PC-3 (cell line): Measurements from ENCODE around the gene C11orf68. TPM values are rescaled to one million over a fixed set of nuclear protein-coding genes. Genes with fewer than 3 reads are reported as not detected.

Experiments
- ATAC-seq: fragments of 200-7000 bp; cut with Tn5 transposase; 2 replicates; pipeline ENCODE4 v1.9.1; 2020; ENCODE audit warnings: mild to moderate bottlenecking, moderate library complexity
- BruUV-seq: library from RNA; stranded (reverse); fragments of 400-500 nt; replicated peaks from 2 replicates; lab custom pipeline; 2021; lab: Mats Ljungman, UMichigan
- CTCF ChIA-PET: fragments of 300-600 bp; sonication (Branson Sonifier 250); formaldehyde crosslinking; loops from one replicate; lab custom pipeline; 2022; ENCODE audit warnings: antibody characterized with exemption; lab: Charles Lee
- POLR2A ChIA-PET: fragments of 300-600 bp; sonication (Branson Sonifier 250); formaldehyde crosslinking; loops from one replicate; lab custom pipeline; 2022; ENCODE audit warnings: antibody characterized with exemption; ENCODE audit not compliant: unreplicated experiment; lab: Charles Lee
- DNase-seq: peaks from one replicate; pipeline ENCODE4 v3.0.0-alpha.2; 2015
- H2AFZ ChIP-seq: fragments of 300-600 bp; sonication (generic); 2 replicates; pipeline ENCODE4 v1.6.0; 2016; ENCODE audit warnings: antibody characterized with exemption, low read length
- H3F3A ChIP-seq: fragments of 300-600 bp; sonication (generic); one replicate; pipeline ENCODE4 v1.6.0; 2017; ENCODE audit warnings: antibody characterized with exemption, low read length, control low read depth, mild to moderate bottlenecking; ENCODE audit not compliant: unreplicated experiment
- H3K27ac ChIP-seq: fragments of 300-600 bp; sonication (generic); 2 replicates; pipeline ENCODE4 v1.5.1; 2016; ENCODE audit warnings: mild to moderate bottlenecking, low read length
- H3K27me3 ChIP-seq: fragments of 300-600 bp; sonication (generic); 2 replicates; pipeline ENCODE4 v1.6.1; 2016; ENCODE audit warnings: low read length, mixed read lengths
- H3K36me3 ChIP-seq: fragments of 300-600 bp; sonication (generic); 2 replicates; pipeline ENCODE4 v1.6.1; 2016; ENCODE audit warnings: low read depth, mixed run types, low read length, mixed read lengths
- H3K4me1 ChIP-seq: fragments of 300-600 bp; sonication (generic); 2 replicates; pipeline ENCODE4 v1.5.1; 2016; ENCODE audit warnings: low read length; ENCODE audit not compliant: insufficient read depth
- H3K4me2 ChIP-seq: fragments of 300-600 bp; sonication (generic); 2 replicates; pipeline ENCODE4 v1.6.0; 2016; ENCODE audit warnings: low read length
- H3K4me3 ChIP-seq: fragments of 300-600 bp; sonication (generic); 2 replicates; pipeline ENCODE4 v1.5.1; 2016; ENCODE audit warnings: mild to moderate bottlenecking, low read length, mixed read lengths
- H3K79me2 ChIP-seq: fragments of 300-600 bp; sonication (generic); 2 replicates; pipeline ENCODE4 v1.6.1; 2017; ENCODE audit warnings: low read length, mixed read lengths
- H3K9ac ChIP-seq: fragments of 300-600 bp; sonication (generic); 2 replicates; pipeline ENCODE4 v1.6.0; 2016; ENCODE audit warnings: mild to moderate bottlenecking, low read length
- H3K9me2 ChIP-seq: fragments of 300-600 bp; sonication (generic); replicated peaks from 2 replicates; pipeline ENCODE4 v1.6.1; 2016; ENCODE audit warnings: mixed run types, low read length, mixed read lengths
- H3K9me3 ChIP-seq: fragments of 300-600 bp; sonication (generic); 2 replicates; pipeline ENCODE4 v1.6.1; 2016; ENCODE audit warnings: low read length, mixed read lengths
- H4K20me1 ChIP-seq: fragments of 300-600 bp; sonication (generic); 2 replicates; pipeline ENCODE4 v1.6.1; 2016; ENCODE audit warnings: low read length, mixed read lengths
- CTCF ChIP-seq: fragments of 300-600 bp; sonication (generic); conservative IDR thresholded peaks from 2 replicates; pipeline ENCODE4 v1.5.1; 2017; ENCODE audit warnings: antibody characterized with exemption, low read depth, mild to moderate bottlenecking, low read length
- EZH2 ChIP-seq: fragments of 300-600 bp; sonication (generic); IDR thresholded peaks from one replicate; pipeline ENCODE4 v1.6.1; 2017; ENCODE audit warnings: antibody characterized with exemption, mild to moderate bottlenecking, low read length; ENCODE audit not compliant: unreplicated experiment
- EZH2phosphoT487 ChIP-seq: fragments of 300-600 bp; sonication (generic); IDR thresholded peaks from 2 replicates; pipeline ENCODE4 v1.6.1; 2018; ENCODE audit warnings: mild to moderate bottlenecking, antibody characterized with exemption, low read length, borderline replicate concordance
- intact Hi-C: fragments of 100-400 bp; cut with micrococcal nuclease; formaldehyde crosslinking; loops from 2 replicates; pipeline ENCODE4 v1.9.0; 2023
- total RNA-seq: library from RNA; depleted of rRNA; stranded (reverse); fragments of >200 nt; gene quantifications from 2 replicates; pipeline ENCODE4 v1.2.3, GENCODE V29; 2014

Gene C11orf68
- total RNA-seq, 1 experiment from 2014 or later, result 61.3 TPM

DNA sequence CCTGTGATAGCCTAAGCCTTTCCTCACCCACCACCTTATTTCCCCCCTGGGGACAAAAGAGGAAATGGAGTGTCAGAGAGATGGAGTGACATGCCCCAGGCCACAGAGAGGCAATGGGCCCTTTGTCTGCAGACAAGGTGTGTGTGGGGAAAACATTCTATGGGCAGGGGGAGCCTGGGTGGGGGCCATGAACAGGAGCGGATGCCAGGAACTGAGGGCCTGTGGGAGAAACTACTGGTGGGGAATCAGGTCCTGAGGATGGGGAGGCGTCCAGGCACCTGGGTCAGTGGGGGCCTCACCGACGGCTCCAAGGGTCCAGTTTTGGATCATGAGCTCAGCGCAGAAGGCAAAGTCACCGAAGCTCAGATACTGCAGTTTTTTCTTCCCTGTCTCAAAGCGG, 33.6 kb downstream of the C11orf68 start:
- intact Hi-C loops, result no loop called here
- Histone ChIP-seq H2AFZ (no peak overlapping the region), H3K9ac (no peak overlapping the region), H4K20me1 (no peaks in the 10 kb centered on the region), H3K27me3 (no peaks in the 10 kb centered on the region), H3K27ac (no peak overlapping the region), H3K36me3 (peaks cover 37% of the 10 kb centered on the region), H3K4me3 (no peak overlapping the region), H3K9me2 (no peaks in the 10 kb centered on the region), H3F3A (peaks cover 7% of the 10 kb centered on the region), H3K9me3 (no peaks in the 10 kb centered on the region), H3K4me1 (peaks cover 30% of the 10 kb centered on the region), H3K4me2 (no peak overlapping the region), H3K79me2 (peaks cover 36% of the 10 kb centered on the region)
- CTCF ChIA-PET, result interaction anchor here (0.5 to 2.0 kb wide), 9 partner anchors 16 to 384 kb away, joined by 3 to 14 read pairs (median 5); partner anchors contain the start of gene MUS81
- POLR2A ChIA-PET, result interaction anchor here (0.6 kb wide), 1 partner anchor 27 kb away, joined by 4 read pairs; no protein-coding TSS in a partner anchor
- DNase-seq, result no peak
- no peak for ATAC-seq
- TF ChIP-seq EZH2 (no peak), CTCF (no peak), EZH2phosphoT487 (no peak)
- BruUV-seq, result no TSS peak

- no peaks in the 10 kb centered on the region for H4K20me1 ChIP-seq
- ChIA-PET POLR2A (interaction anchor here (0.6 kb wide), 1 partner anchor 26 kb away, joined by 4 read pairs; no protein-coding TSS in a partner anchor), CTCF (interaction anchor here (0.5 to 2.0 kb wide), 8 partner anchors 17 to 385 kb away, joined by 3 to 14 read pairs (median 6); partner anchors contain the start of gene MUS81)
- TF ChIP-seq CTCF (peak; percentile 100), EZH2 (no peak)
- H3K9me2 ChIP-seq, result no peaks in the 10 kb centered on the region
- peaks cover 37% of the 10 kb centered on the region for H3K36me3 ChIP-seq
- peaks cover 36% of the 10 kb centered on the region for H3K79me2 ChIP-seq
- H3K27ac ChIP-seq, result no peak overlapping the region
- BruUV-seq, result no TSS peak
- DNase-seq (peak; percentile 89), ATAC-seq (peak; percentile 8)
- H3K27me3 ChIP-seq, result no peaks in the 10 kb centered on the region
- no peak overlapping the region for H3K4me3 ChIP-seq
- peaks cover 25% of the 10 kb centered on the region for H3K4me1 ChIP-seq
- no peak overlapping the region for H3K9ac ChIP-seq
- H3F3A ChIP-seq, result peaks cover 2% of the 10 kb centered on the region
- H3K4me2 ChIP-seq, result no peak overlapping the region
- H2AFZ ChIP-seq, result no peak overlapping the region
- intact Hi-C loops, result loop anchor here (1.0 kb wide), 1 partner anchor 105 kb away; no protein-coding TSS in a partner anchor
- H3K9me3 ChIP-seq, result no peaks in the 10 kb centered on the region
Observed at GRCh38 chr11:65884716-65885092, 34.2 kb downstream of the C11orf68 start.
